NCI-H2029 (cell line): ENCODE results near the gene KCTD2.
A peak's percentile ranks its signal among the peaks of the same experiment; 100 is the strongest.

Experiments used
- DNase-seq: peaks from one replicate; lab custom pipeline; 2025; lab: John Stamatoyannopoulos, UW

KCTD2 gene

DNA sequence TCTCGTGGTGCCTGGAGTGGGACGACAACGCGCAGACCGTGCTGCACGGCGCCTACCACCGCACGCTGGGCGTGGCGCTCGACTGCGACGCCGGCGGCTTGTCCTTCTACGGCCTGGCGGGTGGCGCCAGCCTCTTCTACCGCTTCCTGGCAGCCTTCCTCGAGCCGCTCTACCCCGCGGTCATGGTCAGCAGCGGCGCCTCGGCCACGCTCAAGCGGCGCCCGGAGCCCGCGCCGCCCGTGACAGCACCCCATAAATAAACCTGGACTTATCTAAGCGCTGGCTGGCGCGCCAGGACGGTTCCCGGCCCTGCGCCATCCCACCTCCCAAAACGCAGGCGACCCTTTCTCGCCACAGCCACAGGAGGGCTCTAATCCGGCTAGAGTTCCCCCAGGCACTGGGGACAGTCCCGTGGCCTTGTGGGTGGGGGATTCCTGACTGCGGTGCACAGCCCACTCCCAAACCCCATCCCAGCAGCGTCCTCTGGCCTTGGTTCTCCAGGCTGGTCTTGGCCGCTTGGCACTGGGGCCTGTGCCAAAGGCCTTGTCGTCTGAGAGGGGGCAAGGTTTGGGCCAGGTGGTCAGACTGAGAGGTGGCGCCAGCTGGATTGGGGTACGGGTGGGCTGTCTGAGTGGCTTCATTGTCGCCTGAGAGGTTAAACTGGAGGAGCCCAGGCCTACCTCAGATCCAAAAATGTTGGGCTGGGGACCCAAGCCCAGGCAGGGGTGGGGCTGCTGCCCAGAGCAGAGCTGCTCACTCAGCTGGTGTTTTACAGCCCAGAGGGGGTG, 30.7 kb downstream of the KCTD2 start:
- peak; percentile 53 for DNase-seq

DNA sequence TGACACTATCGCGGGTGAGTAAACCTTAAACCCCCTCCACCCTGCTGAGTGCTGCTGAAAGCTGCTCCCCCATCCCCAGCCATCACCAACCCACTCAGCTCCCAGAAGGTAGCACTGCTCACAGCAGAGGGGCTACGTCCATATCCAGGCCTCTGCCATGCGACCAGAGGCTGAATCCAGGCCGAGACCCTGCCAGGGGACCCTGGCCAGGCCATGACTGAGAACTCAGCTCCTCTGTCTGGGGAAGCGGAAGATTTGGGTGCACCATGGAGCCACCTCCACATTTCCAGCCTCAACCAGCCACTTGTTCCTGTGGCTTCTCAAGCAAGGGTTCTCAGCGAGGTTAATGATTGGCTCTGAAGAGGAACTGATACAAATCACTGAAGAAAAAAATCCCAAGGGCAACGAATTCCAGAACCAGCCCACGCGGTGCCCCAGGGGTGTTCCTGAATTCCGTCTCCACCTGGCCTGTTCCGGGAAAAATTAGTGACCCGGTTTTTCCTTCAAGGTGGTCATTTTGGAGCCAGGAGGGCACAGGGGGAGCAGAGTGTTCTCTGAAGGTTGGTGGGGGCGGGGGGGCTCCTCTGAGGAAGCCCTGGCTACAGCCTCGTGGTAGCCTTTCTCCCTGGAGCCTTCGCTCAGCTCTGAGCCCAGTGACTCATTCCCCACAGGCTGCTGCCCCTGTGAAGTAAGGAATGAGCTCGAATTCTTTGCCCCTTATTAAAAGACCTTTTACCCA, 31.4 kb downstream of the KCTD2 start:
- DNase-seq, result no peak

DNA sequence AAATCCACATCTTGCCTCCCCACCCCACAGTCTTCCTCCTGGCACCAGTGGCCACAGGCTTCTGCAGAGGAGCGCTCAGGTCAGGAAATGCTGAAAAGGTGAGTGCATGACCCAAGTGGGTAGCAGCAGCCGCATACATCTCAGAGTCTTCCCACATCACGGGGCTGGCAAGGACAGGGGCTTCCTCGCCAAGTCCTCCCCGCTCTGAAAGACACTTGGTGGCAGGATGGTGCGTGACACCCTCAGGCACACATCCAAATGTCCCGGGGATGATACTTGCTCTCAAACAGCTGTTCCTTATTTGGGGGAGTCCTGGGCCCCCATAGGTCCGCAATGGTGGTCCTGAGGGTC, 32.0 kb downstream of the KCTD2 start:
- no peak for DNase-seq

- no peak for DNase-seq
Measured at GRCh38 chr17:75081611-75082540, 34.9 kb downstream of the KCTD2 start.

- DNase-seq, result no peak
Measured at GRCh38 chr17:75082683-75083082, 35.7 kb downstream of the KCTD2 start.

DNA sequence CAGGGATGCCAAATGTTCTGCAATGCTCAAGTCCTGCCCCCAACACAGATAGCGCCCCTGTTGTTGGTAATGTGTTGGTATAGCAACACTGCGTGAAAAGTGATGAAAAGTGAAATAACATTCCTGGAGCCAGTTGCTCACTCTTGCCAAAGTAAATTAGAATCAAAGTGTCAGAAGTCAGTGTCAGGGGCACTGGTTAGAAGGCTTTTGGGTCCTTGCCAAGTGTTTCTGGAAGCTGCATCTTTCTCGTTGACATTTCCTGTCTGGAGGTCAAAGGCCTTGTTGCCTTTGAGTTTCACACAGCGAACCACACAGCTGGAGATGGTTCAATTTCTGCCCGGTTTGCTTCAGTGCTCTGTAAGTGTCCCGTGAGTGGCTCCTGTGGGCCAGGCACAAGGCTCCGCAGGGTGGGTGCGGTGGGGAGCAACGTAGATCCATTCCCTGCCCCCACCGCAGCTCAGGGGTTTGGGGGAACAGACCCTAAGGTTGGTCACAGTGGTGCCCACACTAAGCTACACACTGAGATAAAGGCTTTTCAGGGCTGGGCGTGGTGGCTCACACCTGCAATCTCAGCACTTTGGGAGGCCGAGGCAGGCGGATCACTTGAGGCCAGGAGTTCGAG, 37.1 kb downstream of the KCTD2 start:
- DNase-seq, result no peak

- DNase-seq, result no peak
Measured at GRCh38 chr17:75086496-75087181, 39.6 kb downstream of the KCTD2 start.

- DNase-seq, result no peak
Measured at GRCh38 chr17:75087182-75087557, 40.1 kb downstream of the KCTD2 start.

- peak; percentile 8 for DNase-seq
Measured at GRCh38 chr17:75087558-75088453, 40.8 kb downstream of the KCTD2 start, which contains the start of gene SLC16A5. Gene SLC16A5 (plus strand): TSS chr17:75087954. CDS start chr17:75093637, 5,683 bp downstream.

- no peak for DNase-seq
Measured at GRCh38 chr17:75088465-75089417, 41.7 kb downstream of the KCTD2 start.

GRCh38 chr17:75090871-75091854, 44.1 kb downstream of the KCTD2 start:
- no peak for DNase-seq

GRCh38 chr17:75091855-75092327, 44.9 kb downstream of the KCTD2 start:
- DNase-seq, result no peak

- DNase-seq, result no peak
Measured at GRCh38 chr17:75093548-75094158, 46.6 kb downstream of the KCTD2 start.

- no peak for DNase-seq
Measured at GRCh38 chr17:75094871-75095399, 47.9 kb downstream of the KCTD2 start.

GRCh38 chr17:75096082-75096625, 49.1 kb downstream of the KCTD2 start:
- peak; percentile 34 for DNase-seq

DNA sequence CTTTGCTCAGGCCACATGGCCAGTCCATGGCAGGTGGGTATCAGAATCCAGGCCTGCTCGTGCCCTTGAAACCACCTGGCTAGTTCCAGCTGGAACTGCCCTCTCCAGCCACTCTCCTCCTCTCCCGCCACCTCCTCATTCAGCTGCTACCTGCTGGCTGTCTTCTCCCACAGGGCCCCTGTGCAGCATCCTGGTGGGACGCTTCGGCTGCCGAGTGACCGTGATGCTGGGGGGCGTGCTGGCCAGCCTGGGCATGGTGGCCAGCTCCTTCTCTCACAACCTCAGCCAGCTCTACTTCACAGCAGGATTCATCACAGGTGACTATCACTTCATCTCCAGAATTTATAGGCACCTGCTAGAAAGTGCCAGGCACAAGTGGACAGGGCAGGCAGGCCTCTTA, 50.8 kb downstream of the KCTD2 start:
- DNase-seq, result no peak

DNA sequence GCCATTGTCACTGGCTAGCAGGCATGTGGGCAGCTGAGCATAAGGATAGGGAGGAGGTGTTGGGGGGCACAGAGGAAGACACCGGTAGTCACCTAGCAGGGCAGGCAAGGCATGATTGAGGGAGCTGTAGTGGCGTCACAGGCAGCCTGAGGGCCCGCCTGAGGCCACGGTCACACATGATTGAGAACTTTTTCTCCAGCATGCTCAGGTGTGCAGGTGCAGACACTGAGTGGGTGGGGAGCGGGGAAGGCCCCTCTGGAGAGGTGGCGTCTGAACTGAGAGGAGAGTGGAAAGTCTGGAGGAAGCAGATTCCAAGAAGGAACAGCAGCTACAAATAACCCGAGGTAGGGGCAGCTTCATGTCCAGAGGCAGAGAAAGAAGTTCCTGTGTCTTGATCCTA, 51.8 kb downstream of the KCTD2 start:
- no peak for DNase-seq
